Small intestine (tissue), 7 donors: Measurements from ENCODE around the gene CCDC60. TPM values are rescaled to one million over a fixed set of nuclear protein-coding genes. Genes with fewer than 3 reads are reported as not detected.

Experiments
- DNase-seq, 2 donors: peaks; one replicate each; pipeline versions ENCODE4 v3.0.0 to v3.0.0-alpha.2; 2013
- FAIRE-seq: peaks from 2 replicates; lab custom pipeline; 2012; peaks lifted over from hg19 to GRCh38; lab: Jason Lieb, UNC
- H3K27ac ChIP-seq, 3 donors: one replicate each; pipeline ENCODE4 v1.5.1; 2013; ENCODE audit warnings: low read length in 2 of 3, mild to moderate bottlenecking in 2 of 3, control low read depth in 1 of 3, inconsistent platforms in 1 of 3, low read depth in 1 of 3, moderate library complexity in 1 of 3
- H3K27me3 ChIP-seq, 3 donors: one replicate each; pipeline ENCODE4 v1.6.1; 2013; ENCODE audit warnings: low read length in 3 of 3, inconsistent platforms in 1 of 3; ENCODE audit not compliant: control insufficient read depth in 3 of 3, insufficient read depth in 3 of 3
- H3K36me3 ChIP-seq, 3 donors: one replicate each; pipeline ENCODE4 v1.6.1; 2013; ENCODE audit warnings: low read length in 3 of 3, inconsistent platforms in 1 of 3, low read depth in 1 of 3, mild to moderate bottlenecking in 1 of 3, moderate library complexity in 1 of 3; ENCODE audit not compliant: control insufficient read depth in 3 of 3, insufficient read depth in 2 of 3
- H3K4me1 ChIP-seq, 3 donors: one replicate each; pipeline ENCODE4 v1.6.1; 2013; ENCODE audit warnings: low read length in 2 of 3, inconsistent platforms in 1 of 3, low read depth in 1 of 3, mild to moderate bottlenecking in 1 of 3, moderate library complexity in 1 of 3; ENCODE audit not compliant: control insufficient read depth in 3 of 3, insufficient read depth in 2 of 3
- H3K4me3 ChIP-seq, 3 donors: one replicate each; pipeline ENCODE4 v1.5.1; 2013; ENCODE audit warnings: low read length in 3 of 3, control low read depth in 1 of 3, inconsistent platforms in 1 of 3, low read depth in 1 of 3, mild to moderate bottlenecking in 1 of 3, moderate library complexity in 1 of 3
- H3K9me3 ChIP-seq, 2 donors: one replicate each; pipeline ENCODE4 v1.6.1; 2013; ENCODE audit warnings: low read depth in 1 of 2, low read length in 1 of 2; ENCODE audit not compliant: control insufficient read depth in 2 of 2, insufficient read depth in 1 of 2
- WGBS, 3 donors: extraction: QIAGEN DNeasy Blood & Tissue Kit; methylation state at CpG; one replicate each; pipeline ENCODE4 v1.1.7; 2013; 5-methylcytosine and 5-hydroxymethylcytosine counted together
- polyA plus RNA-seq, 4 donors: library from polyadenylated mRNA; stranded (reverse) in 3 of 4; unstranded in 1 of 4; fragments of 200-250 nt in 3 of 4; fragments of 120-200 nt in 1 of 4; gene quantifications; one replicate each; pipeline versions ENCODE4 v1.2.1 to v1.2.3, GENCODE V29; 2013
- donor health status: healthy with polysubstance abuse.
- donor health status: control.
- donor health status: control.
- donor health status: Bipolar disorder and iron deficiency.
- donor health status: healthy.

Gene CCDC60
- polyA plus RNA-seq, 4 donors, result not detected

- H3K9me3 ChIP-seq, result no peaks in the 10 kb centered on the region
- H3K4me1 ChIP-seq, result no peaks in the 10 kb centered on the region
- FAIRE-seq (no peak), DNase-seq (no peak)
- 79 to 86% (median 83%) methylated on average over 6 of the region's 6 CpGs for WGBS, 3 donors
- no peak overlapping the region for H3K27ac ChIP-seq
- H3K27me3 ChIP-seq, result no peaks in the 10 kb centered on the region
- no peaks in the 10 kb centered on the region for H3K36me3 ChIP-seq
- no peak overlapping the region for H3K4me3 ChIP-seq
Observed at GRCh38 chr12:119505001-119505400, 170.5 kb downstream of the CCDC60 start.

DNA sequence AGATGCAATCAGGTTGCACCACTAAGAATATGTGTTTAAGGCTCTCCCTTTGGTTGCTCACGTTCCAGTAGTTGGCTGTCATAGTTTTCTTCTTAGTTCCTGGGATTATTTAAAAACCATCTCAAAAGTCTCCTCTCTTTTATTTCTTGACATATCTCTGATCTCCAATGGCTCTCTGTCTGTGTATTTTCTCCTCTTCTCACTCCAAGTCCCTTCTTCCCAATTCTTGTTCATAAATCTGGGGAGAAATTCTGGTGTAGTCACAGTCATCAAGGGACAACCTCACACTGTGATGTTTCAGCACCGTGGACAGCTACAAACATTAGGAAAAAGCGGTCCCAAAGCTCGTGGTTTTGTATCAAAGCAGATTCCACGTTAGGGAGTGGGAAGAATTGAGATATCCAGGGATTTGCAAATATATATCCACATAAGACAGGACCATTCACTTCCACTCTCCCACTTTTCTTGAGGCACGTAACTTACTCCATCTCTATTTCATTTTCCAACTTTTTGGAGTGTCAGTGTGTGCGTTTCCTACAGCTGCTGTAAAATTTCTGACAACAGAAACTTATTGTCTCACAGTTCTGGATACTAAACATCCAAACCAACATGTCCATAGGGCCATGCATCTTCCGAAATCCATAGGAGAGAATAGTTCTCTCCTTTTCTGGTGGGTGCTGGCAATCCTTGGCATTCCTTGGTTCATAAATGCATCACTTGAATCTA, 178.4 kb downstream of the CCDC60 start:
- FAIRE-seq, result no peak
- DNase-seq, result peak in 1 of 2 donors; percentile 20

DNA sequence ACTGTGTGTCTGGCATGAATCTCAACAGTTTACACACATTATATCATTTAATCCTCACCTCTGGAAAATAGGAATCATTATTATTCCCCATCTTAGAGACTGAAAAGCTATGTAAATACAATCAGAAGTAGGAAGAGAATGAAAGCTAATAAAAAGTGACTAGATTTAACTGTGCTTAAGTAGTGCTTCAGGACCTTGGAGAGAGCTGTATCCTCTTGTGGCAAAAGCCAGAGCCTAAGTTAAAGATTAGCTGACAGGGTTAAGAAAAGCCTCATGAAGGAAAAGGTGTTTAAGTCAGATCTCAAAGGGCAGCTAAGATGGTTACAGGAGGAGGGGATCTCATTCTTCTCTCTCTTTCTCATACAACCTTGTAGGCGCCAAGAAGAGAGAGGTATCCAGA, 193.7 kb downstream of the CCDC60 start:
- no peak for FAIRE-seq
- Histone ChIP-seq H3K27me3 (no peaks in the 10 kb centered on the region), H3K27ac (no peak overlapping the region), H3K36me3 (no peaks in the 10 kb centered on the region), H3K4me1 (no peaks in the 10 kb centered on the region), H3K9me3 (no peaks in the 10 kb centered on the region), H3K4me3 (no peak overlapping the region)
- peak in 1 of 2 donors; percentile 38 for DNase-seq
- 38 to 62% (median 47%) methylated on average over 1 of the region's 1 CpG for WGBS, 3 donors

More for the DNA sequence above, 178.4 kb downstream of the CCDC60 start:
- WGBS, 3 donors, result 39 to 46% (median 40%) methylated on average over 8 of the region's 8 CpGs
- Histone ChIP-seq H3K4me3 (no peak overlapping the region), H3K36me3 (no peaks in the 10 kb centered on the region), H3K27me3 (no peaks in the 10 kb centered on the region), H3K9me3 (no peaks in the 10 kb centered on the region), H3K27ac (no peak overlapping the region), H3K4me1 (no peaks in the 10 kb centered on the region)

GRCh38 chr12:119540476-119540875, 205.9 kb downstream of the CCDC60 start:
- FAIRE-seq, result no peak
- no peaks in the 10 kb centered on the region for H3K36me3 ChIP-seq
- no peaks in the 10 kb centered on the region for H3K4me1 ChIP-seq
- no peak overlapping the region for H3K4me3 ChIP-seq
- H3K27ac ChIP-seq, result no peak overlapping the region
- WGBS, 3 donors, result 79 to 94% (median 84%) methylated on average over 3 of the region's 3 CpGs
- no peaks in the 10 kb centered on the region for H3K27me3 ChIP-seq
- no peaks in the 10 kb centered on the region for H3K9me3 ChIP-seq
- DNase-seq, result no peak

DNA sequence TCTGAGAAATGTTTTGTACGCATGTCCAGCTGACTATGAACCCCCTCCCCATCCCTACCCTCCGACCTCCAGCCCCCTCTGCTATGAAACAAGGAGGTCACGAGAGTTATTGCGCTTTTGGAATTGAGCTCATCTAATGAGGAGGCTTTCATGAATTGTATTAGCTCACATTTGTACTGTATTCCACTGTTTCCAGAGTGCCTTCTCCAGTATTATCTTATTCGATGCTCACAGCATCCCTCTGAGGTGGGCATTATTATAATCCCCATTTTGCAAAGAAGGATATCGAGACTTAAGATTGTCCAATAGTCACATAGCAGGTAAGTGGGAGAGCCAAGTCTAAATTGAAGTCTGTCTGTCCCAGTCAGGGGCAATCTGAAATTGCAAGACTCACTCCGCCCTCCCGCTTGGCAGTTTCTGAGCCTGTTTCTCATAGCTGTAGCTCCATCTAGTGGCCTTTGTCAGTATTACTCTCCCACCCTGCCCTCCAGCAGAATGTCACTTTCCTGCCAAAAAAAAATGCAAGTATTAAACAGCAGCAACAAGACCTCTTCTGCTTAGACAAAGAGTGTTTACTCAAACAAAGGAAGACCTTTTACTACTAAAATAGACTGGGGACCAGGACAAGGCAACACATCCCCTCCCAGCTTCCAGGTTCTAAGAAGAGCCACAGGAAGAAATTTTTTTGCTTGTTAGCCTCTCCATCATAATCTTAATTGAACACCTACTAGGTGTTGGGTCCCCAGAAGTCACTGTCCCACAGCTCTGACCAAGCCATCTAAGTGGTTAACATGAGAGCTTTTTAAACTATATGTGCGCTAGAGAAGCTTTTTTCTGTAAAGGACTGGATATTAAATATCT, 210.5 kb downstream of the CCDC60 start:
- H3K36me3 ChIP-seq, result no peaks in the 10 kb centered on the region
- no peak overlapping the region for H3K27ac ChIP-seq
- no peak overlapping the region for H3K4me3 ChIP-seq
- H3K4me1 ChIP-seq, result no peaks in the 10 kb centered on the region
- FAIRE-seq (no peak), DNase-seq (peak; percentile 48 to 65)
- 39 to 48% (median 48%) methylated on average over 9 of the region's 9 CpGs for WGBS, 3 donors
- H3K27me3 ChIP-seq, result no peaks in the 10 kb centered on the region
- no peaks in the 10 kb centered on the region for H3K9me3 ChIP-seq

DNA sequence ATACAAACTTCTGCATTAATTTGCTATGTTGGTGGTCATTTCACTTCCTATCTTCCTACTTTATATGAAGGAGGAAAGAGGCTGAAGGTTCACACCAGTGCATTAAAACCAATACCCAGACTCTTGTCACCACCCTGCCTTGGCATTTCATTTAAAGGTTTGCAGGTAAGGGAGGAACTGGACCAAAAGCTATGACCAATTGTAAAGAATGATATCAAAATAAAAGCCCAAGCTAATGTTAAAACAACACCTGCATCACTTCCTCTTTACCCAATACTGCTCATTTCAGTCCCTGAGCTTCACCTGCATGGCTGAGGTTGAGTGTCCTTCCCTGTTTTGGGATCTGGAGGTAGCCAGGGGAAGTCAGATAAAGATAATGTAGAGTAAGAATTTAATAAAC, 211.8 kb downstream of the CCDC60 start:
- H3K4me1 ChIP-seq, result no peaks in the 10 kb centered on the region
- no peak overlapping the region for H3K4me3 ChIP-seq
- no peaks in the 10 kb centered on the region for H3K36me3 ChIP-seq
- no peaks in the 10 kb centered on the region for H3K27me3 ChIP-seq
- no peaks in the 10 kb centered on the region for H3K9me3 ChIP-seq
- DNase-seq (no peak), FAIRE-seq (no peak)
- no peak overlapping the region for H3K27ac ChIP-seq

GRCh38 chr12:119547001-119547400, 212.5 kb downstream of the CCDC60 start:
- no peaks in the 10 kb centered on the region for H3K9me3 ChIP-seq
- H3K4me3 ChIP-seq, result no peak overlapping the region
- no peak overlapping the region for H3K27ac ChIP-seq
- H3K4me1 ChIP-seq, result no peaks in the 10 kb centered on the region
- no peak for DNase-seq
- WGBS, 3 donors, result 3 to 19% (median 7%) methylated on average over 1 of the region's 1 CpG
- no peaks in the 10 kb centered on the region for H3K27me3 ChIP-seq
- H3K36me3 ChIP-seq, result no peaks in the 10 kb centered on the region
- FAIRE-seq, result no peak

- no peak for FAIRE-seq
- Histone ChIP-seq H3K36me3 (no peaks in the 10 kb centered on the region), H3K4me1 (no peaks in the 10 kb centered on the region), H3K4me3 (no peak overlapping the region), H3K27ac (no peak overlapping the region), H3K27me3 (no peaks in the 10 kb centered on the region), H3K9me3 (no peaks in the 10 kb centered on the region)
- 12 to 40% (median 21%) methylated on average over 1 of the region's 1 CpG for WGBS, 3 donors
- DNase-seq, result no peak
Observed at GRCh38 chr12:119556854-119557253, 222.3 kb downstream of the CCDC60 start.
